Stimulated activated CD4-positive, alpha-beta T cell treated with anti-CD3 and anti-CD28 coated beads, Interleukin-12 subunit alpha, Interleukin-12 subunit beta, amount 100 ng/mL, for 48 hours (primary cell): ENCODE measurements around the gene ZNF12.
"Not testable (repeated sequence)": the region's sequence is repeated elsewhere in the genome, so short reads cannot be mapped to it uniquely, and the experiment has no call there.

Experiments
- DNase-seq, 3 donors: peaks; one replicate each; pipeline ENCODE4 v3.0.0-alpha.2; 2020; ENCODE audit warnings: low read depth in 2 of 3, low spot score in 1 of 3

The ZNF12 gene

GRCh38 chr7:6706666-6707407 is at the start of gene ZNF12:
Gene ZNF12, minus strand, starts transcription at chr7:6706947. Its CDS starts 1,774 bp downstream, at chr7:6705173.
- DNase-seq: peak; percentile 91 to 94 (median 92)

GRCh38 chr7:6753964-6754363 is 47.2 kb upstream of the ZNF12 start, which contains the start of gene RSPH10B2:
Gene RSPH10B2, plus strand, starts transcription at chr7:6754103. Its CDS starts 3,575 bp downstream, at chr7:6757678.
- DNase-seq: not testable (repeated sequence)

DNA sequence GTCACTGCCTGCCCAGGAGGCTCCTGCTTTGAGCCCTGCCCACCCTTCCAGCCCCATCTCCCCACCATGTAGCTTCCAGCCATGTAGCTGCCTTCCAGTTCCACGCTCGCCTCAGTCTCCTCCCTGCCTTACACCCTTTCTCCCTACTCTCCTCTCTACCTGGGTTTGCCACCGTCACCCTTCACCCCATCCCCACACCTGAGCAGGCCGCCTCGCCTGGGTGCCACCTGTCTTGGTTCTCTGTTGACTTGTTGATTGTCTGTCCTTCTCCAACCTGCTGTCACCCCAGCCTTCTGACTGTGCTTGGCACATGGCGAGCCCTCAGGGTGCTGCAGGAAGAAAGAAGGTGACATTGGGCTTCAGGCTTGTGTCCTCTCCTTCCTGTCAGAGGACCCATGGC is 43.4 kb upstream of the ZNF12 start:
- DNase-seq: not testable (repeated sequence)

GRCh38 chr7:6749335-6749734 is 42.6 kb upstream of the ZNF12 start:
- DNase-seq: not testable (repeated sequence)

GRCh38 chr7:6744410-6745100 is 37.8 kb upstream of the ZNF12 start:
- DNase-seq: not testable (repeated sequence)

DNA sequence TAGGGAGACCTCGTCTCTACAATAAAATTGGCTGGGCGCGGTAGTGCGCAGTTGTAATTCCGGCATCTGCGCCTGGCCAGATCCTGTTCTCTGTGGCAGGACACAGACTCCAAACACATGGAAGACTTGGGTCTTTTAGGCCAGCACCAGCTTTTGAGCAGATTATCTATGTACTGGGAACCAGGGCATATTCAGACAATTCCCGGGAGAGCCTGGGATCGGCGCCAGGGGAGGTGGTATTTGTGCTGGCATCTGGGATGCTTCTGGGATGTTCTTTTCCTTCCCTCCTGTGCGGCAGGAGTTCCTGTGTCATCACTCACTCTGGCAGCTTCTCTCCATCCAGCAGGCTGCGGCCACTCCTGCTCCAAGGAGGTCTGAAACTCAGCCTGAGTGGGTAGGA is 31.7 kb upstream of the ZNF12 start:
- DNase-seq: not testable (repeated sequence)

DNA sequence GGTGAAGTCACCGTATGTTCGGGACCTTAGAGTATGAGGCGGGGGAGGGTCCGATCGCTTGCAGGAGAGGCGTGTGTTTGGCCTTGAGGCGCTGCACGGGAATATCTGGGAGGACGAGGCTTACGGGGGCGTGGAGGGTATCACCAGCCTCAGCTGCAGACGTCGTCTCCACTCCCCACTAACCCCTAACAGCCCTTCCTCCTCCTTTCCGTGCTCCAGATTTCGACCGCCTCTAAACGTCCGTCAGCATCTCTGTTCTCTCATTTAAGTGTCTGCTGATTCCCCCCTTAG is 23.5 kb upstream of the ZNF12 start:
- no peak for DNase-seq

DNA sequence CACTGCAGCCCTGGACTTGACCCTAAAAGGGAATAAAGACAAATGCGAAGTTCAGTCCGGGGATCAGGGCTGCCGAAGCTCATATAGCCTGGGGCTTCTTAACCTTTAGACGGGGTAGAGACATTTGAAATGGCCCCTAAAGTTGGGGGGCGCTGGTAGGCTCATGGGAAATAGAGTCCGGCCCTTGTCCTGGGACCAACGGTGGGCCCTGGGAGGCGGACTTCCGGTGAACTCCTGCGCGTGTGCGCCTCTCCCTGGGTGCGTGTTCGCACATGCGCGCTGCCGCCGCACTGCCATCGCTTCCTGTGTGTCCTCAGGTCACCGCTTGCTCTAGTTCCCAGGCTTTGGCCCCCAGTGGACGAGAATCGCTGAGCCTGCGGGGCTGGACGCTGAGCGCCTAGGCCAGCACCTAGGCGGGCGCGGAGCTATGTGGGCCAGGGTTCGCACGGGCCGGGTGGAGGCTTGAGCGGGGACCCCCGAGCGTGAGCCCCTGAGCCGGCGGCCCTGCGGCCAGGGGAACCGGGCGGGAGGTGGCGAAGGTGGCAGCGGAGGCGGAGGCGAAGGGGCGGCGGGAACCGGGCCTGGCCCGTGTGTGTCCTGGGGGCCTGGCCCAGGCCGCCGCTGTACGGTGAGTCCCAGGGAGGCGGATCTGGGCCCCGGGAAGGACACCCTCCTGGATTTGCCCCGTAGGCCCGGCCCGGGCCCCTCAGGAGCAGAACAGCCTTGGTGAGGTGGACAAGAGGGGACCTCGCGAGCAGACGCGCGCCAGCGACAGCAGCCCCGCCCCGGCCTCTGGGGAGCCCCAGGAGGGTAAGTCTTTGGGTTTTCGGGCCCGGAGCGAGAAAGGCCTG is 23.0 kb upstream of the ZNF12 start:
- peak; percentile 72 to 80 (median 72) for DNase-seq

GRCh38 chr7:6728893-6729491 is 22.2 kb upstream of the ZNF12 start:
- not testable (repeated sequence) for DNase-seq

- DNase-seq: no peak
These were observed 20.9 kb upstream of the ZNF12 start for GRCh38 chr7:6727663-6728062.

DNA sequence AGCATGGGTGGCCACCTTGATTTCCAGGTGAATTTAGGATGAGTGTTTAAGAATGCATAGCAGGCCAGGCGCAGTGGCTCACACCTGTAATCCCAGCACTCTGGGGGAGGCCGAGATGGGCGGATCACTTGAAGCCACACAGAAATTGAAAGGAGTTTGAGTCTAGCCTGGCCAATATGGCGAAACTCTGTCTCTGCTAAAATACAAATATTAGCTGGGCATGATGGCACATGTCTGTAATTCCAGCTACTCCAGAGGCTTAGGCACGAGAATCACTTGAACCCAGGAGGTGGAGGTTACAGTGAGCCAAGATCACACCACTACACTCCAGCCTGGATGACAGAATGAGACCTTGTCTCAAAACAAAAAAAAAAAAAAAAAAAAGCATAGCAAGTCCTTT is 19.6 kb upstream of the ZNF12 start:
- not testable (repeated sequence) for DNase-seq

DNA sequence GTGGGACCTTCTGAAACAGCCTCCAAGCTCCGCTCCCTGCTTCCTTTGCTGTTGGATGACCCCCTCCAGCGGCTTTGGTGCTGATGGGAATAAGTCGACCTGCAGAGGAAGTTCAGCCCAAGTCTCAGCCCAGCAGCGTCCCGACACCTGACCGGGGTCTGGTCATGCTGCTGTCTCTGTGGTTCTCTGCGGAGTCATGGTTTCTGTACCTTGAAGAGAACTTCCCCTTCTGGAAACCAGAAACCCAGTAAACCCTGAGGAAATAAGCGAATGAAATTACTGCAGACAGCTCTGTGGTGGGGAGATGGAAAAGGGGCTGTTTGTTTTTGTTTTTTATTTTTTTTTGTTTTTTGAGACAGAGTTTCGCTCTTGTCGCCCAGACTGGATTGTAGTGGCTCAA is 18.3 kb upstream of the ZNF12 start:
- no peak for DNase-seq

DNA sequence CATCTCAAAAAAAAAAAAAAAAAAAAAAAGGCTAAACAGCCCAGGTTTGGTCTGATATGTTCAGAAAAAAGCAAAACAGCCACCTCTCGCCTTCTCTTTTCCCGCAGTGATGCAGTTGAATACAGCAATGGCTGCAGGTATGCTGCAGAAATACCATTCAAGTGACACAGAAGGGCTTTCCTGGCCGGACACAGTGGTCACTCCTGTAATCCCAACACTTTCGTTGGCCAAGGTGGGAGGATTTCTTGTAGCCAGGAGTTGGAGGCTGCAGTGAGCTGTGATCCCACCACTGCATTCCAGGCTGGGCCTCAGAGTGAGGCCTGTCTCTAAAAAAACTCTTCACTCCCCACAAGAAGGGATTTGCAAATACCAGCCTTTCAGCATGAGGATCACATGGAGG is 17.6 kb upstream of the ZNF12 start:
- not testable (repeated sequence) for DNase-seq

- no peak for DNase-seq
These were observed 11.4 kb upstream of the ZNF12 start for GRCh38 chr7:6718124-6718523.

- not testable (repeated sequence) for DNase-seq
These were observed 9.2 kb upstream of the ZNF12 start for GRCh38 chr7:6715898-6716297.

- DNase-seq: no peak
These were observed 7.6 kb upstream of the ZNF12 start for GRCh38 chr7:6714360-6714759.

DNA sequence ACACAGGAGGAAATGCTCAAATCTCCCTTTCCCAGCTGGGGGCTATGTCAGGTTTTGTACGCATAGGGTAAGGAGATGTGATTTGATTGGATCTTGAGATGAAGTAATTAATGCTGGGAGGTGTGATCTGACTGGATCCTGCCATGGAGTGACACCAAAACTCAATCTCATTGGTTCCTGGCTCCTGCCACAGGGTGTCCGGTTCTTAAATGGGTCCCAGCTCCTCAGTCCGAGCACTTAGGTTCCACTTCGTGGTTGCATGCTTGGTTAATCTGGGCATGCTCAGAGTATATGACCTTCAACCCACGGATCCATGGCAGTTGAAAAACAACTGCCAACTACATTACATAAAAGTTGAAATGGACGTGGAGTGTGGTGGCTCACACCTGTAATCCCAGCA is 3.1 kb upstream of the ZNF12 start:
- DNase-seq: peak in 1 of 3 donors; percentile 20

DNA sequence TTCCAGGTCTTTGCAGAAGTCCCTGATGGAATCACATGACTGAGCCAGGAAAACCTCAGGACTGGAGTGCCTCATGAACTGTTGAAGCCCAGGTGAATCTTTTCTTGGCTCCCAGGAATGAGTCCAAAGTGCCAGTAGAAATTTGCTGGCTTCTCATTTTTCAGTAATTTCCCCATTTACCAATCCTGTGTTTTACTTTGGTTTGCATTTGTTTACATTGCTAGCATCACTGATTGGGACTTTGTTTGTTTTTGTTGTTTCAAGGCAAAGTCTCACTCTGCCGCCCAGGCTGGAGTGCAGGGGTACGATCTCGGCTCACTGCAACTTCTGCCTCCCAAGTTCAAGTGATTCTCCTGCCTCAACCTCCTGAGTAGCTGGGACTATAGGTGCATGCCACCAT is 1.6 kb upstream of the ZNF12 start:
- DNase-seq: no peak

- peak in 2 of 3 donors; percentile 13 to 17 for DNase-seq
These were observed 635 bp downstream of the ZNF12 start for GRCh38 chr7:6705959-6706665.

DNA sequence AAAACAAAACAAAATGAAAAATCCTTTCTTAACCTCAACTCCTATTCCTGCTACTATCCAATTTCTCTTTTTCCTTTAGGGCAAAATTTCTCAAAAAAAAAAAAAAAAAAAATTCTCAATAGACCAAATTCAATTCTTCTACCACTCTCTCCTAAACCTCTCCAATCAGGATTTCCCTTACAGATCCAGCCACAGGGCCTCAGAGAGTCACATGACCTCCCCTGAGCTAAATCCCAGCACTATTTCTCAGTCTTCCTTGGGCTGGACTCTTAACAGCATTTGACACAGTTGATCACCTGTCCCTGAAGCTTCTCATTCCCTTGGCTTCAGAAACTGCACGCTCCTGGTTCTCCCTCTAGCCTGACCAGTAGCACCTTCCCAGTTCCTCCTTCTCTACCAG is 4.9 kb downstream of the ZNF12 start:
- DNase-seq: no peak

DNA sequence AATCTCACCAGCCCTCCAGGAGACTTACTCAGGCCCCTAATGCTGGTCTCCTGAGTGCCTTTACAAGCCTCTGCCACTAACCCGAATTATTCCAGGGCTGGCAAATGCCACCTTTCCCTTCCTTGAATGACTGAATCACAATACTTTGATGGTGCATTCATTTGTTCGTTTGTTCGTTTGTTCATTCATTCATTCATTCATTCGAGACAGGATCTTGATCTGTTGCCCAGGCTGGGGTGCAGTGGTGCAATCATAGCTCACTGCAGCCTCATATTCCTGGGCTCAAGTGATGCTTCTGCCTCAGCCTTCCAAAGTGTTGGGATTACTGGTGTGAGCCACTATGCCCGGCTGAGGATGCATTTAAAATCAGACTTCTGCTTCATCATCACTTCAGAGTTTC is 6.0 kb downstream of the ZNF12 start:
- no peak for DNase-seq
